ENCODE data around the gene AMZ1. TPM values are rescaled to one million over a fixed set of nuclear protein-coding genes. Genes with fewer than 3 reads are reported as not detected.
"Not testable (repeated sequence)": the region's sequence is repeated elsewhere in the genome, so short reads cannot be mapped to it uniquely, and the experiment has no call there.

AMZ1 gene
- total RNA-seq, 4 donors from 2014 or later: 0.17 TPM; not detected in 3

- Histone ChIP-seq H3K4me1 (no peaks in the 10 kb centered on the region), H3K27me3 (no peaks in the 10 kb centered on the region), H3K36me3 (peaks cover 10% of the 10 kb centered on the region), H3K27ac (no peak overlapping the region), H3K9me3 (no peaks in the 10 kb centered on the region), H3K4me3 (no peak overlapping the region)
- TF ChIP-seq POLR2A (IDR thresholded peaks at IDR 0.05) (no peak), POLR2AphosphoS5 (IDR thresholded peaks at IDR 0.05) (no peak), CTCF (IDR thresholded peaks at IDR 0.05) (no peak), EP300 (IDR thresholded peaks at IDR 0.05) (no peak)
- WGBS: 84% methylated on average over 23 of the region's 23 CpGs
- peak in 1 of 2 donors; percentile 45 for DNase-seq (ENCODE audit: low spot score in 2 of 2)
These were observed 35.3 kb downstream of the AMZ1 start for GRCh38 chr7:2723138-2723850.

GRCh38 chr7:2724036-2724435 lies 36.0 kb downstream of the AMZ1 start:
- 95% methylated on average over 13 of the region's 15 CpGs for WGBS

GRCh38 chr7:2724453-2725177 lies 36.6 kb downstream of the AMZ1 start:
- no peaks in the 10 kb centered on the region for H3K27me3 ChIP-seq
- no peak overlapping the region for H3K4me3 ChIP-seq
- H3K9me3 ChIP-seq: no peaks in the 10 kb centered on the region
- TF ChIP-seq EP300 (IDR thresholded peaks at IDR 0.05): no peak
- no peak for TF ChIP-seq POLR2A (IDR thresholded peaks at IDR 0.05)
- TF ChIP-seq CTCF (IDR thresholded peaks at IDR 0.05): no peak
- no peak for TF ChIP-seq POLR2AphosphoS5 (IDR thresholded peaks at IDR 0.05)
- no peaks in the 10 kb centered on the region for H3K4me1 ChIP-seq
- H3K36me3 ChIP-seq: peaks cover 10% of the 10 kb centered on the region
- WGBS: 95% methylated on average over 31 of the region's 31 CpGs
- no peak overlapping the region for H3K27ac ChIP-seq
- DNase-seq (ENCODE audit: low spot score in 2 of 2): peak; percentile 41 to 60

More at GRCh38 chr7:2724036-2724435, 36.0 kb downstream of the AMZ1 start:
- H3K4me3 ChIP-seq, H3K27me3 ChIP-seq, H3K36me3 ChIP-seq, H3K27ac ChIP-seq, H3K9me3 ChIP-seq, H3K4me1 ChIP-seq: not testable (repeated sequence)
- peak in 1 of 2 donors; percentile 42 for DNase-seq (ENCODE audit: low spot score in 2 of 2)

DNA sequence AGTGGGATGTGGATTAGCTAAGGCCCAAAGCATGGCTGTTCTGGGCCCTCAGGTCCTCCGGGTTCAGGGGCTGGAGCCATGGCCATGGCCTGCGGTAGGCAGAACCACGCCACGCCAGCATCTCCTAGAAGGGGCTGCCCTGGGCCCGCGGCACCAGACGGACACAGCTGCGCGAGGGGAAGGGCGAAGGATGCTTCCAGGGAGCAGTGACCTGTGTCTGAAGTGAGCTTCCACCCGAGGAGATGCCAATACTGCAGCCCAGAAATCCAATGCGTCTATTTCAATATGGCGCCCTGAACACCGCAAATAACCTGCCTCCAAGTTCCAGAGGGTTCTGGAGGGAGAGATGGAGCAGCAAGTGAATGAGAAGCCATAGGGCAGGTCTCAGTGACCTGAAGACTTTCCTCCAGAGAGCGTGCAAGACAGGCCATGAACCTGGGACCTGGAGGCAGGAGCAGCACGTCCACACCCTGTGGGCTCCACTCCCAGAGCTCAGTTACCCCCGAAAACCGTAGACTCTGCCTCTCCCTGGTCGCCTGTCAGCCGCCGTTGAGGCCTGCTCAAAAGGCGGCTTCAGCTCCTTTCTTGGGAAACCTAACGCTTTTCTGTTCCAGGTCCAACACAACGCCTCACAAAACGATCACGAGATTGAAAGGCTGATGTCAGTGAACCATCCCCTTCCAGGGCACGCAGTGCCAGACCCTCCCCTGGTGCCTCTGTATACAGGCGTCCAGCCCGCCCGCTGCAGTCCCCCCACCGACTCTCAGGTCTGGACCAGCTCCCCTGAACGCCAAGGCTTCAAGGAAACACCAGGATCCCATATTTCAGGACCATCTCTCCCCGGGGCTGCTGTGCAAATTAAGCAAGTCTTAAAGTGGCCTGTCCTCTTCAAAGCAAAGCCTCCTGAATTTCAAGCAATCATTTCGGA lies 37.4 kb downstream of the AMZ1 start:
- Histone ChIP-seq H3K36me3 (peaks cover 17% of the 10 kb centered on the region), H3K4me3 (no peak overlapping the region), H3K4me1 (no peaks in the 10 kb centered on the region), H3K27me3 (no peaks in the 10 kb centered on the region), H3K27ac (no peak overlapping the region), H3K9me3 (no peaks in the 10 kb centered on the region)
- no peak for TF ChIP-seq EP300 (IDR thresholded peaks at IDR 0.05)
- no peak for TF ChIP-seq CTCF (IDR thresholded peaks at IDR 0.05)
- TF ChIP-seq POLR2A (IDR thresholded peaks at IDR 0.05): no peak
- no peak for TF ChIP-seq POLR2AphosphoS5 (IDR thresholded peaks at IDR 0.05)
- 92% methylated on average over 26 of the region's 34 CpGs for WGBS
- DNase-seq (ENCODE audit: low spot score in 2 of 2): peak; percentile 56 to 64

GRCh38 chr7:2726316-2727018 lies 38.5 kb downstream of the AMZ1 start:
- DNase-seq (ENCODE audit: low spot score in 2 of 2): peak; percentile 53 to 69
- Histone ChIP-seq H3K9me3 (no peaks in the 10 kb centered on the region), H3K27ac (no peak overlapping the region), H3K36me3 (peaks cover 27% of the 10 kb centered on the region), H3K4me3 (no peak overlapping the region), H3K4me1 (no peaks in the 10 kb centered on the region), H3K27me3 (no peaks in the 10 kb centered on the region)
- TF ChIP-seq POLR2AphosphoS5 (IDR thresholded peaks at IDR 0.05): no peak
- 96% methylated on average over 9 of the region's 18 CpGs for WGBS

DNA sequence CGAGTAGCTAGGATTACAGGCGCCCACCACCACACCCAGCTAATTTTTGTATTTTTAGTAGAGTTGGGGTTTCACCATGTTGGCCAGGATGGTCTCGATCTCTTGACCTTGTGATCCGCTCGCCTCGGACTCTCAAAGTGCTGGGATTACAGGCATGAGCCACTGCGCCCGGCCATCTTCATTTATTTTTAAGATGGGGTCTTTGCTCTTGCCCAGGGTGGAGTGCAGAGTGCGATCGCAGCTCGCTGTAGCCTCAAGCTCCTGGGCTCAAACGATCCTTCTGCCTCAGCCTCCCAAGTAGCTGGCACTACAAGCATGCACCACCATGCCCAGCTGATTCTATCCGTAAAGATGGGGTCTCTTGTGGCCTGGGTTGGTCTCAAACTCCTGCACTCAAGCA lies 39.2 kb downstream of the AMZ1 start:
- not testable (repeated sequence) for H3K27ac ChIP-seq, H3K9me3 ChIP-seq, H3K27me3 ChIP-seq, H3K4me3 ChIP-seq, H3K4me1 ChIP-seq
- 89% methylated on average over 13 of the region's 13 CpGs for WGBS
- DNase-seq (ENCODE audit: low spot score in 2 of 2): peak; percentile 21 to 60
- H3K36me3 ChIP-seq: peaks cover 27% of the 10 kb centered on the region
